A549 (cell line): Measurements from ENCODE around the gene BRD3OS.

Source experiments
- BHLHE40 ChIP-seq: IDR thresholded peaks from 2 replicates; pipeline ENCODE4 v1.6.1; 2012; ENCODE audit warnings: low read depth, low read length, inconsistent platforms
- CEBPB ChIP-seq, 2 experiments: fragments of >200 bp in 1 of 2; sonication (Bioruptor Twin) in 1 of 2; formaldehyde crosslinking in 1 of 2; IDR thresholded peaks; 2 replicates each; pipeline ENCODE4 v1.6.1; 2012 to 2016
- FOXS1 ChIP-seq: fragments of 250-450 bp; sonication (Bioruptor Pico); IDR thresholded peaks from 2 replicates; pipeline ENCODE4 v1.5.0; 2020; ENCODE audit warnings: mild to moderate bottlenecking, moderate library complexity
- POLR2A ChIP-seq: IDR thresholded peaks from 2 replicates; pipeline ENCODE4 v1.6.1; 2012; ENCODE audit warnings: mild to moderate bottlenecking, low read length
- TF ChIP-seq, protein P1 (sequence below): fragments of >200 bp; sonication (Bioruptor Twin); formaldehyde crosslinking; IDR thresholded peaks from 3 replicates; pipeline ENCODE4 v1.5.1; 2016
- TF ChIP-seq, protein P2 (sequence below): fragments of 450-650 bp; IDR thresholded peaks from 2 replicates; pipeline ENCODE4 v1.6.1; 2014; ENCODE audit warnings: antibody characterized with exemption

DNA sequence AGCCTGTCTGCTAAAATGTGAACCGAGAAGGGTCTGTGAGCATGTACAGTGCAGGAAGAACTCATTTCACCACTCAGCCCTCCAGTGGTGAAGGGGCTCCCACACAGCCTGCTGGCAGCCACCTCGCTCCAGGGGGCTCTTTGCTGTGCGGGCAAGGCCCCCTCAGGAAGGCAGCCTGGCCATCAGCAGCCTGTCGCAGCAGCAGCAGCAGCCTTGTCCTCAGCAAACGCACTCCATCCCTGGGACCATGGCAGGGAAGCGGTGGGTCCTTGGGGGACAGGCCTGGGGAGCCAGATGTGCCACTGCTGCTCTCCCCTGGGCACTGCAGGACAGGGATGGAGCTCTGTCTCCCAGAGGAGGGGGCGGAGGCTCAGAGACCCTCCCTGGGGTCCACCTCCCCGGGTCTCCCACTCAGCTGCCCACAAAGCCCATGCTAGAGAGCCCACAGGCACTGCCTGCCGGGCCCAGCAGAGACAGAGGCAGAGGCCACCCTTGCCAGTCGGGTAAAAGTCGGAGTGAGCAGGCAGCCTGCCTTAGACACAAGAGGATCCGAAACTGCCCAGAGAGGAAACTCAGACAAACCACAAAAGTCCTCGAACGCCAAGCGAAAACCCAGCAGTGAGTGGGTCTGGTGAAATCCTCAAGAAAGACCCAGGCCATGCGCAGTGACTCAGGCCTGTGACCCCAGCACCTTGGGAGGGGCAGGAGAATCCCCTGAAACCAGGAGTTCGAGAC, 34.5 kb downstream of the BRD3OS start:
- TF ChIP-seq, protein P1, sequence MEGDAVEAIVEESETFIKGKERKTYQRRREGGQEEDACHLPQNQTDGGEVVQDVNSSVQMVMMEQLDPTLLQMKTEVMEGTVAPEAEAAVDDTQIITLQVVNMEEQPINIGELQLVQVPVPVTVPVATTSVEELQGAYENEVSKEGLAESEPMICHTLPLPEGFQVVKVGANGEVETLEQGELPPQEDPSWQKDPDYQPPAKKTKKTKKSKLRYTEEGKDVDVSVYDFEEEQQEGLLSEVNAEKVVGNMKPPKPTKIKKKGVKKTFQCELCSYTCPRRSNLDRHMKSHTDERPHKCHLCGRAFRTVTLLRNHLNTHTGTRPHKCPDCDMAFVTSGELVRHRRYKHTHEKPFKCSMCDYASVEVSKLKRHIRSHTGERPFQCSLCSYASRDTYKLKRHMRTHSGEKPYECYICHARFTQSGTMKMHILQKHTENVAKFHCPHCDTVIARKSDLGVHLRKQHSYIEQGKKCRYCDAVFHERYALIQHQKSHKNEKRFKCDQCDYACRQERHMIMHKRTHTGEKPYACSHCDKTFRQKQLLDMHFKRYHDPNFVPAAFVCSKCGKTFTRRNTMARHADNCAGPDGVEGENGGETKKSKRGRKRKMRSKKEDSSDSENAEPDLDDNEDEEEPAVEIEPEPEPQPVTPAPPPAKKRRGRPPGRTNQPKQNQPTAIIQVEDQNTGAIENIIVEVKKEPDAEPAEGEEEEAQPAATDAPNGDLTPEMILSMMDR, result no peak
- TF ChIP-seq CEBPB (IDR thresholded peaks at IDR 0.05) (no peak), POLR2A (no peak), BHLHE40 (no peak), FOXS1 (CRISPR knock-in tag) (no peak)
- TF ChIP-seq, protein P2, sequence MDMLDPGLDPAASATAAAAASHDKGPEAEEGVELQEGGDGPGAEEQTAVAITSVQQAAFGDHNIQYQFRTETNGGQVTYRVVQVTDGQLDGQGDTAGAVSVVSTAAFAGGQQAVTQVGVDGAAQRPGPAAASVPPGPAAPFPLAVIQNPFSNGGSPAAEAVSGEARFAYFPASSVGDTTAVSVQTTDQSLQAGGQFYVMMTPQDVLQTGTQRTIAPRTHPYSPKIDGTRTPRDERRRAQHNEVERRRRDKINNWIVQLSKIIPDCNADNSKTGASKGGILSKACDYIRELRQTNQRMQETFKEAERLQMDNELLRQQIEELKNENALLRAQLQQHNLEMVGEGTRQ, result no peak
